GM19395 (cell line): ENCODE results near the gene ADCY1.
"Not testable (repeated sequence)": the region's sequence is repeated elsewhere in the genome, so short reads cannot be mapped to it uniquely, and the experiment has no call there.

Source experiments
- ATAC-seq: cut with Tn5 transposase; IDR thresholded peaks from one replicate; pipeline ENCODE4 v1.9.1; 2021; ENCODE audit warnings: mild to moderate bottlenecking, moderate library complexity; ENCODE audit not compliant: unreplicated experiment

The ADCY1 gene

GRCh38 chr7:45573661-45574415 lies at the start of gene ADCY1:
ADCY1 (plus strand) TSS chr7:45574368; CDS start chr7:45574544, 176 bp downstream.
- ATAC-seq: no peak

- no peak for ATAC-seq
These were observed 49.7 kb upstream of the ADCY1 start for GRCh38 chr7:45524445-45524844.

- ATAC-seq: no peak
These were observed 49.1 kb upstream of the ADCY1 start for GRCh38 chr7:45525057-45525456.

- ATAC-seq: no peak
These were observed 30.7 kb upstream of the ADCY1 start for GRCh38 chr7:45543473-45543872.

GRCh38 chr7:45545105-45545710 lies 29.0 kb upstream of the ADCY1 start:
- not testable (repeated sequence) for ATAC-seq

- ATAC-seq: not testable (repeated sequence)
These were observed 25.3 kb upstream of the ADCY1 start for GRCh38 chr7:45548917-45549316.

GRCh38 chr7:45563401-45563800 lies 10.8 kb upstream of the ADCY1 start:
- no peak for ATAC-seq

- ATAC-seq: no peak
These were observed 10.2 kb upstream of the ADCY1 start for GRCh38 chr7:45563941-45564461.

GRCh38 chr7:45564485-45564884 lies 9.7 kb upstream of the ADCY1 start:
- ATAC-seq: no peak

GRCh38 chr7:45564886-45565455 lies 9.2 kb upstream of the ADCY1 start:
- no peak for ATAC-seq

- no peak for ATAC-seq
These were observed 7.8 kb upstream of the ADCY1 start for GRCh38 chr7:45566386-45566785.

GRCh38 chr7:45566961-45567360 lies 7.2 kb upstream of the ADCY1 start:
- no peak for ATAC-seq

GRCh38 chr7:45567713-45568112 lies 6.5 kb upstream of the ADCY1 start:
- no peak for ATAC-seq

GRCh38 chr7:45568536-45569289 lies 5.5 kb upstream of the ADCY1 start:
- no peak for ATAC-seq

GRCh38 chr7:45569290-45569685 lies 4.9 kb upstream of the ADCY1 start:
- no peak for ATAC-seq

- no peak for ATAC-seq
These were observed 3.4 kb upstream of the ADCY1 start for GRCh38 chr7:45570797-45571196.

- no peak for ATAC-seq
These were observed 964 bp upstream of the ADCY1 start for GRCh38 chr7:45573204-45573603.

GRCh38 chr7:45574416-45574668 lies 174 bp downstream of the ADCY1 start:
- ATAC-seq: no peak

- ATAC-seq: no peak
These were observed 717 bp downstream of the ADCY1 start for GRCh38 chr7:45574669-45575500.

GRCh38 chr7:45575501-45576248 lies 1.5 kb downstream of the ADCY1 start:
- ATAC-seq: no peak
